Heart left ventricle (tissue), 16 donors: ENCODE data around the gene TKT. TPM values are rescaled to one million over a fixed set of nuclear protein-coding genes. Genes with fewer than 3 reads are reported as not detected.
A peak's percentile ranks its signal among the peaks of the same experiment; 100 is the strongest.

Experiments
- ATAC-seq, 4 donors: fragments of 200-7000 bp; cut with Tn5 transposase; one replicate each; pipeline ENCODE4 v1.9.1; 2020 to 2022; ENCODE audit warnings: moderate library complexity in 4 of 4, mild to moderate bottlenecking in 3 of 4, moderate number of reproducible peaks in 1 of 4
- DNase-seq, 5 donors: peaks; one replicate each; pipeline ENCODE4 v3.0.0-alpha.2; 2020
- H3K27ac ChIP-seq, 12 donors: fragments of 200-600 bp; sonication (generic) in 4 of 12; one replicate each; pipeline versions ENCODE4 v1.5.0 to v1.8.0; 2016 to 2022; ENCODE audit warnings: mild to moderate bottlenecking in 2 of 12
- H3K27me3 ChIP-seq, 9 donors: fragments of 200-600 bp; sonication (generic) in 2 of 9; one replicate each; pipeline versions ENCODE4 v1.5.1 to v1.8.0; 2016 to 2022; ENCODE audit warnings: mild to moderate bottlenecking in 3 of 9
- H3K36me3 ChIP-seq, 9 donors: fragments of 200-600 bp; sonication (generic) in 2 of 9; one replicate each; pipeline versions ENCODE4 v1.5.0 to v1.8.0; 2018 to 2022; ENCODE audit warnings: mild to moderate bottlenecking in 2 of 9
- H3K4me1 ChIP-seq, 12 donors: fragments of 200-600 bp; sonication (generic) in 4 of 12; one replicate each; pipeline versions ENCODE4 v1.5.0 to v1.8.0; 2016 to 2022; ENCODE audit warnings: mild to moderate bottlenecking in 3 of 12
- H3K4me3 ChIP-seq, 12 donors: fragments of 200-600 bp; sonication (generic) in 4 of 12; one replicate each; pipeline versions ENCODE4 v1.5.0 to v1.8.0; 2017 to 2022; ENCODE audit warnings: mild to moderate bottlenecking in 9 of 12, moderate library complexity in 4 of 12
- H3K9me3 ChIP-seq, 12 donors: fragments of 200-600 bp; sonication (generic) in 4 of 12; one replicate each; pipeline versions ENCODE4 v1.5.0 to v1.8.0; 2016 to 2022; ENCODE audit warnings: mild to moderate bottlenecking in 1 of 12
- POLR2A ChIP-seq, 2 donors: fragments of 450-650 bp; IDR thresholded peaks; one replicate each; pipeline ENCODE4 v1.6.1; 2017; ENCODE audit warnings: antibody characterized with exemption in 2 of 2, mild to moderate bottlenecking in 2 of 2, moderate library complexity in 2 of 2
- WGBS, 4 donors: extraction: QIAGEN DNeasy Blood & Tissue Kit in 2 of 4; methylation state at CpG; one replicate each; pipeline versions ENCODE4 v1.1.5 to v1.1.7; 2013 to 2018; 5-methylcytosine and 5-hydroxymethylcytosine counted together
- intact Hi-C, 10 donors: fragments of 100-400 bp; cut with DNase I; formaldehyde crosslinking; loops; one replicate each; pipeline versions ENCODE4 v1.11.1 to v1.14.2; 2022
- polyA plus RNA-seq, 2 donors: library from polyadenylated mRNA; stranded (reverse); fragments of 200-250 nt; gene quantifications; one replicate each; pipeline ENCODE4 v1.2.3, GENCODE V29; 2013
- total RNA-seq, 9 donors: library from RNA; depleted of rRNA in 2 of 9; stranded (reverse); fragments of >200 nt in 2 of 9; fragmentation: NEBNext Ultra II Directional in 3 of 9; extraction: Animal tissue kit (Norgen Biotek cat#: 25700) in 3 of 9; gene quantifications; one replicate each; pipeline versions ENCODE4 v1.1.0 to v1.2.4, GENCODE V29; 2016 to 2023
- TF ChIP-seq, protein P1 (sequence below), 12 donors: fragments of 200-600 bp; sonication (generic) in 4 of 12; IDR thresholded peaks; one replicate each; pipeline versions ENCODE4 v1.5.0 to v1.8.0; 2018 to 2022; ENCODE audit warnings: antibody characterized with exemption in 12 of 12, mild to moderate bottlenecking in 5 of 12
- donor health status: ischemic (EF 13 %, LVEDD 7.1; RV severe dilation, severe dysfunction).
- donor health status: healthy with polysubstance abuse.
- donor health status: DM: no; HTN: yes; CAD: no.
- donor health status: DM: no; HTN: no; CAD: no.
- donor health status: ischemic (EF 25% LVEDD 6.9; RV normal size, moderate dysfunction).
- donor health status: ischemic (EF 25% LVEDD 5.7; RV mildly dilated, moderate dysfunction).
- donor health status: healthy.
- donor health status: DM: yes; HTN: yes; CAD: no.
- donor health status: ischemic (EF 35%, LVEDD 5.7; RV mildly dilated, moderate dysfunction).
- donor health status: nonischemic (EF 11% LVEDD 7.7; RV severe dilation, severe dysfunction).
- donor health status: DM: yes; HTN: yes; CAD: no.
- donor health status: PGD.
- donor health status: ischemic (EF 29% LVEDD 5.4; RV normal size, mild dysfunction).
- donor health status: nonischemic (EF 23%, LVEDD 6.1; RV moderate dilation, normal function).

The TKT gene
- total and polyA plus RNA-seq, 11 donors: 20.6 to 111 (median 36.6) TPM

DNA sequence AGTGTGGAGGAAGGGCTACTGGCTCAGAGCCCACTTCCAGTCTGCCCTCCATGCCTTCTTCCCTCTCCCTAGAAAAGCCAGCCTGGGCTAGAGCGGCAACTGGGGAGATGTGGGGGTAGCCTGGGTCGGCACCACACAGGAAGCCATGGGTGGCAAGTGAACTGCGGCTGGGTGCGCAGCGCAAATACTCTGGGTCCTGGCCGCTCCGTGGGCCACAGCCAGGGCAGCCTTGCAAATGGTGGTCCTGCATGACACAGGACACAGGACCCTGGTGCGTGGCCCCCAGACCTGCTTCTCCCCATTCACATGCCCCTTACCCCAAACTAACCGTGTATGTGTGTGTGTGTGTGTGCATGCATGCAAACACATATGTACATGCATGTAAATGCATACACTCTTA, 69.1 kb downstream of the TKT start:
- TF ChIP-seq, protein P1, sequence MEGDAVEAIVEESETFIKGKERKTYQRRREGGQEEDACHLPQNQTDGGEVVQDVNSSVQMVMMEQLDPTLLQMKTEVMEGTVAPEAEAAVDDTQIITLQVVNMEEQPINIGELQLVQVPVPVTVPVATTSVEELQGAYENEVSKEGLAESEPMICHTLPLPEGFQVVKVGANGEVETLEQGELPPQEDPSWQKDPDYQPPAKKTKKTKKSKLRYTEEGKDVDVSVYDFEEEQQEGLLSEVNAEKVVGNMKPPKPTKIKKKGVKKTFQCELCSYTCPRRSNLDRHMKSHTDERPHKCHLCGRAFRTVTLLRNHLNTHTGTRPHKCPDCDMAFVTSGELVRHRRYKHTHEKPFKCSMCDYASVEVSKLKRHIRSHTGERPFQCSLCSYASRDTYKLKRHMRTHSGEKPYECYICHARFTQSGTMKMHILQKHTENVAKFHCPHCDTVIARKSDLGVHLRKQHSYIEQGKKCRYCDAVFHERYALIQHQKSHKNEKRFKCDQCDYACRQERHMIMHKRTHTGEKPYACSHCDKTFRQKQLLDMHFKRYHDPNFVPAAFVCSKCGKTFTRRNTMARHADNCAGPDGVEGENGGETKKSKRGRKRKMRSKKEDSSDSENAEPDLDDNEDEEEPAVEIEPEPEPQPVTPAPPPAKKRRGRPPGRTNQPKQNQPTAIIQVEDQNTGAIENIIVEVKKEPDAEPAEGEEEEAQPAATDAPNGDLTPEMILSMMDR (IDR thresholded peaks at IDR 0.05): no peak
- no peak for TF ChIP-seq POLR2A (IDR thresholded peaks at IDR 0.05)
- 93 to 97% (median 95%) methylated on average over 9 of the region's 9 CpGs for WGBS, 4 donors
- no peaks in the 10 kb centered on the region for H3K27me3 ChIP-seq
- intact Hi-C loops: no loop called here
- no peaks in the 10 kb centered on the region for H3K4me1 ChIP-seq
- no peak for DNase-seq
- H3K9me3 ChIP-seq: no peaks in the 10 kb centered on the region
- peaks cover 0 to 98% (median 55%) of the 10 kb centered on the region in 9 donors for H3K36me3 ChIP-seq
- no peak for ATAC-seq
- H3K4me3 ChIP-seq: no peak overlapping the region
- H3K27ac ChIP-seq: no peak overlapping the region

DNA sequence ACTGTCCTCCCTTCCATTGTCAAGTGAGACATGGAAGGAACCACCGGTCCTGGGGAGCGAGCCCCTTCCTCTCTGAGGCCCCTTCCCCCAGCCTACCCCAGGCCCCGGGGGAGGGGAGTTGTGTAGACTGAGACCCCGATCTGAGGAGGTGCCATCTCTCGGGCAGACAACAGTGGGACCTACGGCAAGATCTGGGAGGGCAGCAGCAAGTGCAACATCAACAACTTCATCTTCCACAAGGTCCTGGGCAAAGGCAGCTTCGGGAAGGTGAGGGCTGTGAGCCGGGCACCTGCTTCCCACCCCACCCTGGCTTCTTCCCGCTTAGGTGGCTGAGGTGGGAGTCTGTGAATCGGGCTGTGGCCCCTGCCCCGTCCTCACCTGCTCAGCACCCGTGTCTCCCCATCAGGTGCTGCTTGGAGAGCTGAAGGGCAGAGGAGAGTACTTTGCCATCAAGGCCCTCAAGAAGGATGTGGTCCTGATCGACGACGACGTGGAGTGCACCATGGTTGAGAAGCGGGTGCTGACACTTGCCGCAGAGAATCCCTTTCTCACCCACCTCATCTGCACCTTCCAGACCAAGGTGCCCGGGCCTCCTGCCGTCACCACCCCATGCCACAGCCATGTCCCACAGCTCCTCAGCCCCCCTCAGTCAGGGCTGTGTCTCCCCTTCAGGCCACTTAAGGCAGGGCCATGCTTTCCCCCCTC, 69.9 kb downstream of the TKT start:
- intact Hi-C loops: no loop called here
- WGBS, 4 donors: 94 to 97% (median 95%) methylated on average over 16 to 20 of the region's 20 CpGs
- no peaks in the 10 kb centered on the region for H3K9me3 ChIP-seq

DNA sequence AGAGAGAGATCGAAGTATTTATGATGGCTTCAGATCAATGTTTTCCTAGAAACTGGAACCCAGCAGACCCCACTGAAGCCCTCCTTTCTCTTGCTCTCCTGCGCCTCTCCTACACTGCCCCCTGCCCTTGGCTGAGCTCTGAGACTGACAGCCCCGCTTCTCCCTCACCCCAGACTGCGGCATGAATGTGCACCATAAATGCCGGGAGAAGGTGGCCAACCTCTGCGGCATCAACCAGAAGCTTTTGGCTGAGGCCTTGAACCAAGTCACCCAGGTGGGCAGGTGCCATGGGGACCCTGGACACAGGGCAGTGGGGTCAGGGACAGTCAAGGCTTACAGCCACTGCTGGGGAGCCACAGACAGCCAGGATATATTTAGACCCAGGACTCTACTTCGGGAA, 71.1 kb downstream of the TKT start:
- WGBS, 4 donors: 88 to 95% (median 93%) methylated on average over 7 of the region's 7 CpGs
- no peak overlapping the region for H3K27ac ChIP-seq
- intact Hi-C loops: no loop called here
- H3K27me3 ChIP-seq: no peaks in the 10 kb centered on the region
- ATAC-seq (no peak), DNase-seq (peak in 2 of 5 donors; percentile 5 to 13)
- H3K4me1 ChIP-seq: peaks cover 0 to 9% (median 0%) of the 10 kb centered on the region in 12 donors
- no peak for TF ChIP-seq POLR2A (IDR thresholded peaks at IDR 0.05)
- TF ChIP-seq, protein P1 (IDR thresholded peaks at IDR 0.05): no peak
- no peak overlapping the region for H3K4me3 ChIP-seq
- no peaks in the 10 kb centered on the region for H3K9me3 ChIP-seq
- H3K36me3 ChIP-seq: peaks cover 0 to 98% (median 53%) of the 10 kb centered on the region in 9 donors

More for the DNA sequence above, 69.9 kb downstream of the TKT start:
- ATAC-seq: no peak
- no peak for DNase-seq
- peaks cover 0 to 98% (median 58%) of the 10 kb centered on the region in 9 donors for H3K36me3 ChIP-seq
- no peak for TF ChIP-seq POLR2A (IDR thresholded peaks at IDR 0.05)
- TF ChIP-seq, protein P1 (IDR thresholded peaks at IDR 0.05): no peak
- no peaks in the 10 kb centered on the region for H3K4me1 ChIP-seq
- H3K4me3 ChIP-seq: no peak overlapping the region
- H3K27me3 ChIP-seq: no peaks in the 10 kb centered on the region
- no peak overlapping the region for H3K27ac ChIP-seq

DNA sequence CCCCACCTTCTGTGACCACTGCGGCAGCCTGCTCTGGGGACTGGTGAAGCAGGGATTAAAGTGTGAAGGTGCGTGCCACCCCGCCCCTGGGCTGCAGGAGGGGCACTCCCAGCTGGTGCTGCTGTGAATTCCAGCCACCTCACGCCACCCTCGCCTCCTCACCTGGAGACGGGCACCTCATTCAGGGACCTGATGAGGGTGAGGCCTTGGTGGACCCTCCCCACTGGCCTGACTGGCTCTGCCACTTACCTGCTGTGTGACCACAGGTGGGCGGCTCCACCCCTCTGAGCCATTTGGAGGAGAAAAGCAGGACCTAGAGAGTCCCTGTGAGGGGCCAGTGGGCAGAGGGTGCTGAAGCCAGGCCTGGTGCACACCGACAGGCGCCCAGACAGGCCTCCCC, 72.3 kb downstream of the TKT start:
- no peaks in the 10 kb centered on the region for H3K27me3 ChIP-seq
- no peaks in the 10 kb centered on the region for H3K9me3 ChIP-seq
- H3K36me3 ChIP-seq: peaks cover 0 to 98% (median 57%) of the 10 kb centered on the region in 9 donors
- DNase-seq (peak in 1 of 5 donors; percentile 15), ATAC-seq (no peak)
- TF ChIP-seq, protein P1 (IDR thresholded peaks at IDR 0.05): no peak
- no peak for TF ChIP-seq POLR2A (IDR thresholded peaks at IDR 0.05)
- no peak overlapping the region for H3K27ac ChIP-seq
- 95 to 99% (median 97%) methylated on average over 7 to 9 of the region's 9 CpGs for WGBS, 4 donors
- no peak overlapping the region for H3K4me3 ChIP-seq
- H3K4me1 ChIP-seq: peaks cover 0 to 21% (median 0%) of the 10 kb centered on the region in 12 donors
- intact Hi-C loops: no loop called here
